GM19240 (cell line): Measurements from ENCODE around the gene EIF4EBP2.
A peak's percentile ranks its signal among the peaks of the same experiment; 100 is the strongest.

Experiments used
- DNase-seq: peaks from one replicate; pipeline ENCODE4 v3.0.0; 2011; ENCODE audit warnings: low spot score; ENCODE audit not compliant: insufficient read length

EIF4EBP2 gene, protein sequence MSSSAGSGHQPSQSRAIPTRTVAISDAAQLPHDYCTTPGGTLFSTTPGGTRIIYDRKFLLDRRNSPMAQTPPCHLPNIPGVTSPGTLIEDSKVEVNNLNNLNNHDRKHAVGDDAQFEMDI

DNA sequence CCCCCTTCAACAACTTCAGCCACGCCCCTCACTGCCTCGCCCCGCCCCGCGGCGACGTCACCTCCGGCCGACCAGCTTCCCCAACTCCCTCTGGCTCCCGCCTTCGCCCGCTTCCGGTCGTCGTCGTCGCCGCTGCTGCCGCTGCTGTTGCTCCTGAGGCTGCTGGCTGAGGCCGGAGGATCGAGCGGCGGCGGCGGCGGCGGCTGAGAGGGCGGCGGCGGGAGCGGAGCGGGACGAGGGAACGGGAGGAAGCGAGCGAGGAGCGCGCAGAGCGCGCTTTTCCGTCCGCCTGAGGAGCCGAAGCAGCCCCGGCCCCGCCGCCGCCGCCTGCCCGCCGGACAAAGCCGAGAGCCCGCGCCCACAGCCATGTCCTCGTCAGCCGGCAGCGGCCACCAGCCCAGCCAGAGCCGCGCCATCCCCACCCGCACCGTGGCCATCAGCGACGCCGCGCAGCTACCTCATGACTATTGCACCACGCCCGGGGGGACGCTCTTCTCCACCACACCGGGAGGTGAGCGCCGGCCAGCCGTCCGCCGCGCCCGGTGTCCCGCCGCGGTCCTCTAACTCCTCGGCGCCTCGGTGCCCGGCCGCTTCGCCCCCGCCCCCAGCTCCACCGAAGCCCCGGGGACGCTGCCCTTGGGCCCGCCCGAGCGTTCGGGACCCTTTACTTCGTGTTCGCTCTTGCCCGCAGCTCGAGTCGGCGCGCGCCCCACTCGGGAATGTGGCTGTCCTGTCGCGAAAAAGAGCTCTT, at the start of gene EIF4EBP2:
EIF4EBP2 (plus strand) TSS at position 110 of the 751 bp plus-strand sequence; CDS start at position 367, 257 bp downstream.
- DNase-seq = peak; percentile 93

DNA sequence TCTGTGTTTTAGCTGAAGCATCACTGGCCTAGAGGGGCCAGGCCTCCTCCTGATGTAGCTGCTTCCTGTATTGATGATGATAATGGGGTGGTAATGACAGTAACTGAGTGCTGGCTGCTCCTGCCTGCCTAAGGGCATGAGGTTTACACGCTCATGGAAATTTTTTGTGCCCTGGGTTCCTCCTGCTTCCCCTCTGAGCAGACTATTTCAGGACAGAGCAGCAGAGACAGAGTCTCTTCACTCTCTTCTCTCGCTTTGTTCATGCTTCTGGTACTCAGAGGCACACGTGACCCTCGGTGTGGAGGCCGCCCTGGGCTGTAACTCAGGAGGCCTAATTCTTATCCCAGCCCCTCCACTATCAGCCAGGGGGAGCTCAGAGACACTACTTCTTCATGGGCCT, 49.4 kb upstream of the EIF4EBP2 start:
- no peak for DNase-seq

DNA sequence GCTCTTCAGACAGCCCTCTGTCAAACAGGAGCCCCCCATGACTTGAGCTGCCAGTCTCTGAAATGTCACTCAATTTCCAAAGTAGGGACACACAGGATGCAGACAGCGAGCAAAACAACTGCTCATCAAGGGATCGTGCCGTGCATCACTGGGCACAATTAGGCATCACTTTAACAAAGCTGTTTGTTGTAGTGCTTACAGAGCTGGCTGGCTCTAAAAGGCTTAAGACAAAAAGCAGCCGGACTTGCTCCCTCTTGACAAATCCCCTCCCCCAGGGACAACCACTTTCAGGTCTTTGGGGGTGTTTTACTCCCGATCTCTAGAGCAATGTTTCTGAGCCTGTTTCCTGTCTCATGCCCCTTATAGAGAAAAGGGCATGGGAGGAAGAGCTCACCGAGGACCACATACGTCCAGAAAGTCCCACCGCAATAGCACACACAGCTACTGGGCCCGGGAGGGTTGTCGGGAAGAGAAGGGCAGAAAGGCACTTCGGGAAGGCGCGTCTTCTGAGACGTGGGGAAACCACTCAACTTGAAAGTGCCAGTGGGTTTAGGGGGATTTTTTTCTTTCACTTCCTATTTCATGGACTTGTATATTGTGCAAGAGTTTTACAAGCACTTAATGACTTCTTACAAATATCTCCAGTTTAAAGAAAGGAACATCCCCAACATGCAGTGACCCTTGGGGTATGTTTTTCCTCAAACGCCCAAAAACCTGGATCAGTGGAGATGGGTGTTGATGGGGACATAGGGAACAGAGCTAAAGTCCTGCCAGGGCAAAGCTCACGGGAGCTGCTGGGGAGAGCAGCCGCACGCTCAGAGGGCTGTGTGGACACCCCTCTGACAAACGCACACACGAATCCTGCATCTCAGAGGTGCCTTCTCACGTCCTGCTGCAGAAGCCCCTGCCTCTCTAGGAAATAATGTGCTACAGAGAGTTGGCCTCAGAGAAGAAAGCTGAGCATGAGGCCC, 48.6 kb upstream of the EIF4EBP2 start:
- DNase-seq = no peak

DNA sequence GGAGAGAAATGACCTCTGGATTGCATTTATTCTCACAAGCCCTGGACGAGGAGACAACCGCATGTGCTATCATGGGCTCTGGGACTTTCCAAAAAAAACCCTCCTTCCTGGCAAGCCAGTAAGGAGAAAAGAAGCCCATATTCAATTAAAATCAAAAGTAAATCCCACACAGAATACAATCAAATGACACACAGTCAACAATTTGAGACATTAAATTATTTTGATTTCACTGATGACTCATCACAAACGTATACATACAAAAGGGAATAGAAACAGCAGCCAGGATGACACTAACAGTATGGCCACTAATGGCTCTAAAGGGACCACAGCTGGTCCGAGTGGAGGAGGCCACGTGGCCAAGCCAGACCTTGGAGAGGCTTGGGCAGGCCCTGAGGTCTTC, 46.4 kb upstream of the EIF4EBP2 start:
- DNase-seq = no peak

DNA sequence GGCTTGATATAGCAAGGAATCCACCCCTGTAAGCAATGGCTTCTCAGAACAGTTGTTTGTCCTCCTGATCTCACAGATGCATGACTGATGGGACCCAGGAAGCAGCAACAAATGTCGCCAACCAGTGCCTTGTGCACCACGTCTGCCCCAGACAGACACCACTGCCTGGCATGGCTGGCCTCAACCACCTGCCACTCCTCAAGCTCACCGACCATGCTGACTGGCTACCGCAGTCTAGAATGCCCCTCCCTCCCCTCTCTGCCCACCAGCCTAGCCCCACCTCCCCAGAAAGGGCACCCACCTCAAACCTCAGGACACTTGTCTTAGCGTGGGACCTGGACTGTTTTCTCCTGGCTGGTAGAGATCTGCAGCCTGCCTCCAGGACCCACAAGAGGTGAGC, 45.5 kb upstream of the EIF4EBP2 start:
- no peak for DNase-seq

DNA sequence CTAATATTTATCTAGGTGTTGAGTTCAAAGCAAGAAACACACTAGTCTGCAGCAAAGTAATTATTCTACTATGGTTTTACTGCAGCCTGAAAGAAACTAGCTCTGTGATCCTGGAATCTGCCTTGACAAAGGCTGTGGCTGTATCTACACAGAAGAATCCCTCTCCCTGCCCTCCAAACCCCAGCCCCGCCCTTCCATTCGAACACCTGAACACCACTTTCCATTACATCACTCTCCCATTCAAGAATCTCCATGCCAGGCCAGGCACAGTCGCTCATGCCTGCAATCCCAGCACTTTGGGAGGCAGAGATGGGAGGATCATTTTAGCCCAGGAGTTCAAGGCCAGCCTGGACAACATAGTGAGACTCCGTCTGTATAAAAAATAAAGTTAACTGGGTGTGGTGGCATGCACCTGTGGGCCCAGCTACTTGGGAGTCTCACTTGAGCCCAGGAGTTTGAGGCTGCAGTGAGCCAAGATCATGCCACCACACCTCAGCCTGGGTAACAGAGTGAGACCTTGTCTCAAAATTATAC, 44.9 kb upstream of the EIF4EBP2 start:
- DNase-seq = no peak

DNA sequence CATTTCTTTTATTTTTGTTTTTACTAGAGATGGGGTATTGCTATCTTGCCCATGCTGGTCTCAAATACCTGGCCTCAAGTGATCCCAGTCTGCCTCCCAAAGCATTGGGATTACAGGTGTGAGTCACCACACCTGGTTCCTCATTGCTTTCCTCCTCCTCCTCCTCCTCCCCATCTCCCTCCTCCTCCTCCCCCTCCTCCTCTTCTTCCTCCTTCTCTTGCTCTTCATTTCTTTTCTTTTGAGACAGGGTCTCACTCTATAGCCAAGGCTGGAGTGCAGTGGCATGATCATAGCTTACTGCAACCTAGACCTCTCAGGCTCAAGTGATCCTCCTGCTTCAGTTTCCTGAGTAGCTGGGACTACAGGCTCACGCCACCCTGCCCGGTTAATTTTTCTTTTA, 43.7 kb upstream of the EIF4EBP2 start:
- DNase-seq = no peak

DNA sequence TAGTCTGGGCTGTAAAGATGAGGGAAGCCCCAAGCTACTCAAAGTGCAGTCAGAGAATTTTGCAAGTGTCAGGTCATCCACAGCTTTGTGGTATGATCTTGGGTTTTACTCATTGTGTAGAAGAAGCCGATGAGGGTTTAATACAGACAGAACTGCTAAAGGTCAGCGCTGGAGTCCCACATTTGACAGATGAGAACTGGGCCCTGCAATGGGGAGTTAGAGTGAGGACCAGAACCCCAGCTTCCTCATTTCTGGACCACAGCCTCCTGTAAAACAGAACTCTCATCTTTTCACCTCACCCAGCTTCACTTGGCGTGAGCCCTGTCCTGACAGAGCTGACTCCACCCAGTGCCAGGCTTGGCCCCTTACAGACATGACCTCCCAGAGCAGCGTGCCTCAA, 41.6 kb upstream of the EIF4EBP2 start:
- DNase-seq = no peak

DNA sequence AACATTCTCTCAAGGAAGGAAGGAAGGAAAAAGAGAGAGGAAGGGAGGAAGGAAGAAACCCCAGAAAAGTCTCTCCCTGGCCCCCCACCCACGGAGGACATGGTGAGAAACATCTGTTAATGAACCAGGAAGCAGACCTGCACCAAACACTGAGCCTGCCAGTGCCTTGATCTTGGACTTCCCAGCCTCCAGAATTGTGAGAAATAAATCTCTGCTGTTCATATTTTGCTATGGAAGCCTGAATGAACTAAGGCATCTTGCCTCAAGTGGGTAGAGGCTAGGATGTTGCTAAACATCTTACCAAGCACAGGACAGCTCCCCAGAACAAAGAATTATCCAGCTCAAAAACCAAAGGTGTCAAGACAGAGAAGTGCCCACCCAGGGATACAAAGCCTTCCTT, 40.7 kb upstream of the EIF4EBP2 start:
- no peak for DNase-seq

DNA sequence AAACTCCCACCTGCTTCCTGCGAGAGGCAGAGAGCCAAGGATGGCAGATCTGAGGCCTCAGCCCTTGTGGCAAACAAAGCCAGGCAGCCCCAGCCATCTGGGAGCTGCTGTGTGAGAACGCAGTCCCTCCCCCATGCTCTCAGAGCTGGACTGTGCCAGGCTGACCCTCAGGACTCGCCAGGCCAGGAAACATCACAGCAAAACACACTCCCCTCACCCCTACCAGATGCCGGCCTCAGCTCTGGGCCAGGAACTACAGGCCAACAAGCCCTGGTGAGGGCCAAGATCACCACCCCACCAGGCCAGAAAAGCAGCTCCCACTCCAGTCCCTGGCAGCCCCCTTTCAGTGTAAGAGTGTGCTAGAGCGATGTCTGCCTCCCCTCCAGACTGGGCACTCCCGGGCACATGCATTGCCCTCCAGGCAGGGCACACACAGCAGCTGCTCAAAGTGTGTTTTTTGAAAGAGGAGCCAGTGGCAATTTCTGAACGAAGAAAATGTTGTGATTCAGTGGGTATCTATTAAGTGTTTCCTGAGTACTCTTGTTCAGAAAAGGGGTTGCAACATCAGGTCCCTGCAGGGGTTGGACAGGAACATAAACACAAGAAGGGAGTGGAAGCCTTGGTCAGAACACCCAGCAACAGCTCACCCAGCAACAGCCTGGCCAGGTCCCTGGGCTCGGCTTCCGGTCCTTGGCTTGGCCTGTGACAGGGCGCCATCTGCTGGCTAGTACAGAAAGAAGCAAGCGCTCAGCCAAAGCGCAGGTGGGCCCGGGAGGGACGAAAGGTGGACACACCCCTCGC, 39.8 kb upstream of the EIF4EBP2 start:
- peak; percentile 63 for DNase-seq

DNA sequence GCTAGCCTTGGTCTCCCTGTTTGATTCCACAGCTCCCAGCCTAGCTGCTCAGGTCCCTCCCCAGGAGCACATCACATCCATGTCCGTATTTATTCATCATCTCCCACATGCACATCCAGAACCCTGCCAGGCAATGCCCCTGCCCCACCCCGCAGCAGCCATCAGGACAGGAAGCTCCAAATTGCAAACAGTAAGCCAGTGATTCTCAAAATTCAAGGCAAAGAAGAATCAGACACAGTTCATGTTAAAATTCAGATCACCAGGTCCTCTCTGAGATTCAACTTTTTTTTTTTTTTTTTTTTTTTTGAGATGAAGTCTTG, 39.2 kb upstream of the EIF4EBP2 start:
- no peak for DNase-seq

DNA sequence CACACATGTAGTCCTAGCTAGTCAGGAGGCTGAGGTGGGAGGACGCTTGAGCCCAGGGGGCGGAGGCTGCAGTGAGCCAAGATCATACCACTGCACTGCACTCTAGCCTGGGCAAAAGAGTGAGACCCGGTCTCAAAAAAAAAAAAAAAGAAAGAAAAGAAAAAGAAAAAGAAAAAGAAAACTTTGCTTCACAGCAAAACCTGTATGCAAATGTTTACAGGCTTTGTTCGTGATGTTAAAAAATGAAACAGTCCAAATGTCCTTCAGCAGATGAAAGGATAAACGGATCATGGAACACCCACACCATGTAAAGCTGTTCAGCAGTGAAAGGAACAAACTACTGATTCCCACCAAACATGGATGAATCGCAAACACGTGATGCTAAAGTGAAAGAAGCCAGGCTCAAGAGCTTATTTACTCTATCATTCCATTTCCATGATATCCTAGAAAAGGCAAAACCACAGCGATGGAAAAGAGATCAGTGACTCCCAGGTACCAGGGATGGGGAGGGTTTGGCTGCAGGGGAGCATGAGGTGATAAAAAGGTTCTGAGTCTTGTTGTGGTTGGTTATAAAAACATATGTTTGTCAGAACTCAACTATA, 36.6 kb upstream of the EIF4EBP2 start:
- no peak for DNase-seq

DNA sequence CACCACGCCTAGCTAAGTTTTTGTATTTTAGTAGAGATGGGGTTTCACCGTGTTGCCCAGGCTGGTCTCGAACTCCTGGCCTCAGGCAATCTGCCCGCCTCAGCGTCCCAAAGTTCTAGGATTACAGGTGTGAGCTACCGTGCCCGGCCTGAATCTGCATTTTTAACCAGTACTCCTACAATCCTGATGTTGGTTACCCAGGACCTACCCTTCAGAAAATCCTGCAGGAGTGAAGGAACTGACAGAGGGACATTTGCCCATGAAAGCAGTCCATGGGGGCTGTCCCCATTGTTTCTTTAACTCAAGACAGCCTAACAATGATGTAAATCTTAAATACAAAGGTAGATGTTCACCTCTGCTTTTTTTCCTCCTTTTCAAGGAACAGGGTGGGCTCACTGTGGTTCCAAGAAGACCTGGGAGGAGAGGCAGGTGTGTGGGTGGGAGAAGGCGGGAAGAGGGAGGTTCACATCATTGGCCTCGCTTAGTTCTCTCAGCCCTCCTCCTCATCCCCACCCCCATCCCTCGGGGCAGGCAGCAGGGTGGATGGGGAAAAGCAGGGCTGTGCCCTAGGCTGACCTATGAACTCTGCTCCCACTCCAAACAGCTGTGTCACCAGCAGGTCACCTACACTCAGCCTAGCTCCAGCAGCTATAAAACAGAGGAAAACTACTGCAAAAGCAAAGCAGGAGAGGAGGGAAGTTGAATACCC, 35.0 kb upstream of the EIF4EBP2 start:
- no peak for DNase-seq

DNA sequence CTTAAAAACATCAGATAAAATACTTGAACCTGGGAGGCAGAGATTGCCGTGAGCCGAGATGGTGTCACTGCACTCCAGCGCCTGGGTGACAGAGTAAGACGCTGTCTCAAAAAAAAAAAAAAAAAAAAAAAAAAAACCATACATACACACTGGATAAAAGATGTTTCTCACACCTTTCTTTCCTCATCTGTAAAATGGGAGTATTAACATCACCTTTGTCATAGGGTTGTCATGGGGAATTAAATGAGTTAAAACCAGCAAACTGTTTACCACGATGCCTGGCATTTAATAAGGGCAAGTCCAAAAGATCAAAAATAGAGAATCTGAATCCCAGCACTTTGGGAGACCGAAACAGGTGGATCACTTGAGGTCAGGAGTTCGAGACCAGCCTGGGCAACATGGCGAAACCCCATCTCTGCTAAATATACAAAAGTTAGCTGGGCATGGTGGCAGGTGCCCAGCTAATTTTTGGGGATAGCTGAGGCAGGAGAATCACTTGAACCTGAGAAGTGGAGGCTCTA, 34.4 kb upstream of the EIF4EBP2 start:
- DNase-seq = no peak

DNA sequence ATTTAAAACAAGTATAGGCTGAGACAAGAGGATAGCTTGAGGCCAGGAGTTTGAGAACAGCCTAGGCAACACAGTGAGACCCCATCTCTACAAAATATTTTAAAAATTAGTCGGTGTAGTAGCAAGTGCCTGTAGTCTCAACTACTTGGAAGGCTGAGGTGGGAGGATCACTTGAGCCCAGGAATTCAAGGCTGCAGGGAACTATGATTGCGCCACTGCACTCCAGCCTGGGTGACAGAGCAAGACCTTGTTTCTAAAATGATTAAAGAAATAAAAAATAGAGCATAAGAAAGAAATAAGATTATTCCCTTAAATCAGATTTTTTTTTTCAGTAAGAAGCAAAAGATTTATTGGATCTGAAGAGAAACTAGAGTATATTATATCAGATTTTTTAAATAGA, 33.2 kb upstream of the EIF4EBP2 start:
- no peak for DNase-seq

DNA sequence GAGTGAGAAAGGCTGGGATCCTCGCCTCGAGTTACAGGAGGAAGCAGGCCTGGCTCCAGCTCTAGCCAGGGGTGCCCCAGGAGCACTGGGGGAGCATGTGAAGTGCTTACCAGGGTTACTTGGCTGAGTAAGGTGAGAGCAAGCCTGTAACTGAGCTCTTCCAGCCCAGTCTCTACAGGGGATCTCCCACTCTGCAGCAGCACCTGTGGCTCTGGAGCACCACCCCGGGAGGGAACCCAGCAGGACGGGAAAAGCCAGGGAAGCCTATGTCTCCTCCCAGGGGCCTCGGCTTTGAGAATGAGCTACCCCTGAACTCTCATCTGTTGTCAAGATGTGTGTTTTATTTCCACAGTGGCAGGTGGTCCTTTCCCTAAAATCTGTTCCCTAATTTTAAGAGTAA, 32.1 kb upstream of the EIF4EBP2 start:
- DNase-seq = no peak

DNA sequence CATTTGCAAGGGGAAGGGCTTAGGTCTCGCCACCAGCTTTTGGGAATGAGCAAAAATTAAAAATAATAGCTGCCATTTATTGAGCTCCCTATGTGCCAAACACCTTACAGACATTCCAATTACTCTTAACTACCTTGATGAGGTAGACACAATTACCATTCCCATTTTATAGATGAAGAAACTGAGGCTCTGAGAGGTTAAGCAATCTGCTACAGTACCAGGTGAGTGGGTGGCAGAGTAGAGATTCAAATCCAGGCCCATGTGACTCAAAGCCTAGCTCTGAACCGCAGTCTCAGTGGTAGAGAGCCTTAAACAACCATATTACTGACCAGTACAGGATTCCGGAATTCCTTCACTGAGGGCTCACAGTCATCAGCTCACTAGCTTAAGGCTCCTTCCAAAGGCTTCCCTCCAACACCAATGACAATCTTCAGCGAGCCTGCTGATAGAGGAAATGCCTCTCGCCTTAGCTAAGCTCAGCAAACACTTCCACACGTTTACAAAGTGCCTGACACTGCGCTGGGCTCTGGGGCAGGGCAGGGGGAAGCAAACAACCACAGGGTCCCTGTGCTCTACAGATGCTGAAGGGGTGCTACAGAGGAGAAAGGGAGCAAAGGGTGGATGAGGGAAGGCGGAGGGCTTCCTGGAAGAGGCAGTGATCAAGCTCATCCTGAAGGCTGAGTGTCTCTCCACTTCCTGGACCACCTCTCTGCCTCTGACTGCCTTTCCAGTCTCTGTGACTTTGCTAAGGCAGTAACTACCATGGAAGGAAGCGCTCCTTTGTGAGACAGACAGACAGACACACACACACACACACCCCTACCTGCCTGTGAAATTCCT, 28.9 kb upstream of the EIF4EBP2 start:
- DNase-seq = no peak

DNA sequence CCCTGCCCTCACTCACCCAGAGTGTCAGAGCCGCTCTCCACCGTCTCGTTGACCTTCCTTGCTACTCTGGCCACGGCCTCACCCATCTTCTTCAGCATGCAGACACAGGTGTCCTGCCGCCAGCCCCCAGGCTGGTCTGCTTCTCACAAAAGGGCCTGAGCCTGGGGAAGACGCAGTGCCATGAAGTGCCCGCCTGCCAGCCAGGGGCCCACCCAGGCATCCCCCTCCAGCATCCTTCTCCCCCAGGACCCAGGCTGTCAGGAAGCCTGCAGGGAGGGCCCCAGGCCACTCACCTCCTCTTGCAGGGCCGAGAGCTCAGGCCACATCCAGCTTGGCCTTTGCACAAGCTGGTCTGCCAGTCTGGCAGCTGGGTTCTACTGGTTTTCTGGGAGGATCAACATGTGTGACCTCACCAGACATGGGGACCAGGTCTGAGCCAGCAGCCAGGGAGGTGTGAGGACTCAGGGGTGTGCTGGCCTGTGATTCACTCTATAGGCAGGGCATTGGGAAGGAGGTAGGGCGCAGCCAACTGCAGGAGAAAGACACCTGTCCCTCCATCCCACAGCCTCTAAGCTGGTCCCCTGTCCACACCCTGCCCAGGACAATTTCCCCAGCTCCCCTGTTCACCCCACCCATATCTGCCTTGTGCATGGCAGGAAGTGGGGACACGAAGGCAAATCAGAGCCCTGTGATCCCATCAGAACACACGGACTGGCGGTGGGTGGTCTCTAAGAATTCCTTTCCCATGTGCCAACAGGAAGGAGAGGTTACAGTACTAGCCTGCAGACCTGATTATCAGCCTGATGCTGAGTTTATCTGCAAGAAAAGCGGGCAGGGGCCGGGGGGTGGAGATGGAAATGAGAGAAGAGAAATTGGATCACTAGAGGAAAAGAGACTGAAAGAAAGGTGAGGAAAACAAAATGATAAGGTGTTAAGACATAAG, 27.2 kb upstream of the EIF4EBP2 start:
- DNase-seq = no peak
